GM19324 (cell line): Measurements from ENCODE around the gene CLDN34.

Experiments used
- ATAC-seq: cut with Tn5 transposase; IDR thresholded peaks from one replicate; pipeline ENCODE4 v1.9.1; 2021; ENCODE audit warnings: mild to moderate bottlenecking, moderate library complexity; ENCODE audit not compliant: unreplicated experiment, low FRiP score

The CLDN34 gene

GRCh38 chrX:9966775-9967408 lies at the start of gene CLDN34:
TSS of gene CLDN34 (plus strand) at chrX:9967358. CDS start at chrX:9967358, 0 bp downstream.
- ATAC-seq = no peak

- ATAC-seq = no peak
Observed at GRCh38 chrX:9917861-9918260, 49.3 kb upstream of the CLDN34 start.

- ATAC-seq = no peak
Observed at GRCh38 chrX:9919632-9920172, 47.5 kb upstream of the CLDN34 start.

GRCh38 chrX:9921407-9921806 lies 45.8 kb upstream of the CLDN34 start:
- ATAC-seq = no peak

GRCh38 chrX:9923357-9923756 lies 43.8 kb upstream of the CLDN34 start:
- no peak for ATAC-seq

- ATAC-seq = no peak
Observed at GRCh38 chrX:9926002-9926401, 41.2 kb upstream of the CLDN34 start.

GRCh38 chrX:9927698-9928482 lies 39.3 kb upstream of the CLDN34 start:
- no peak for ATAC-seq

GRCh38 chrX:9935436-9935835 lies 31.7 kb upstream of the CLDN34 start:
- no peak for ATAC-seq

- ATAC-seq = no peak
Observed at GRCh38 chrX:9937761-9938160, 29.4 kb upstream of the CLDN34 start.

GRCh38 chrX:9938516-9938915 lies 28.6 kb upstream of the CLDN34 start:
- no peak for ATAC-seq

- no peak for ATAC-seq
Observed at GRCh38 chrX:9940421-9940820, 26.7 kb upstream of the CLDN34 start.

GRCh38 chrX:9942086-9942485 lies 25.1 kb upstream of the CLDN34 start:
- peak; percentile 68 for ATAC-seq

- no peak for ATAC-seq
Observed at GRCh38 chrX:9943420-9943819, 23.7 kb upstream of the CLDN34 start.

- ATAC-seq = no peak
Observed at GRCh38 chrX:9947131-9947794, 19.9 kb upstream of the CLDN34 start.

GRCh38 chrX:9948406-9948805 lies 18.8 kb upstream of the CLDN34 start:
- no peak for ATAC-seq

- ATAC-seq = no peak
Observed at GRCh38 chrX:9952300-9952699, 14.9 kb upstream of the CLDN34 start.

GRCh38 chrX:9953396-9953795 lies 13.8 kb upstream of the CLDN34 start:
- ATAC-seq = no peak

GRCh38 chrX:9955506-9955905 lies 11.7 kb upstream of the CLDN34 start:
- no peak for ATAC-seq

- ATAC-seq = no peak
Observed at GRCh38 chrX:9957743-9958142, 9.4 kb upstream of the CLDN34 start.

GRCh38 chrX:9958183-9958582 lies 9.0 kb upstream of the CLDN34 start:
- no peak for ATAC-seq

GRCh38 chrX:9961750-9962149 lies 5.4 kb upstream of the CLDN34 start:
- ATAC-seq = no peak
